ENCODE measurements around the gene TXNRD2. TPM values are rescaled to one million over a fixed set of nuclear protein-coding genes. Genes with fewer than 3 reads are reported as not detected.

TXNRD2 gene
- total and polyA plus RNA-seq, 2 donors (not counting 1 experiment from before 2014, with no cell fraction given), result 24.8 to 36.2 TPM

DNA sequence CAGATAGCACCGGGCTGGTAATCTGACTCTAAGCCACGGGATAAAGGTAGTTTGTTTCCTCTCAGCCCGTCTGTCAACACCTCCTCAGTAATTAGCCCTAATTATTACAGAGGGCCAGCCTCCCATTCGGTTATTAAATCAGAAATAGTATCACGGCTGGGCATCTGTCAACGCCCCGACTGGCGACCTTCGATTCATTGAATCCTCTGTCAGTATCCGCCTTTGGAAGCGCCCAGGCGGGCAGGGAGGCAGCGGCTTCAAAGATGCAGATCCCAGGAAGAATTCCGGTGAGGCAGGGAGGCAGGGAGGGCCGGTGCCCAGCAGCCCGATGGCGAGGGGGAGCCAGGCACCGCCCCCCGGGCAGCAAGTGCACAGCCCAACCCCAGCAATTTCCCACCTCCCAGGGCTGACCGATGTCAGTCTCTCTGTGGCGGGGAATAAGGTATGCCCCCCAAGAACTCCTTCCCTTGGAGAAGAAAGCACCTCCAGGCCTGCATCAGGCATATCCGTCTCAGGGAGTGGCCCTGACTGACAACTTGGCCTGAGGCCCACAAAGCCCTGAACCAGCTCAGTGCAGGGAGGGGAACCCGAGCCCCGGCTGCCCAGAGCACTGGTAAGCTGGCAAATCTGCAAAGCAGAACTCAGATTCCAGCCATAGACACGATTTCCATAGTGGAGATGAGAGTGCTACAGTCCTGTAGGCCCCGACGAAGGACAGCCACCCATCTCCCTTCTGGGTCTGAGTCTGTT, 98.3 kb downstream of the TXNRD2 start:
- no peak for TF ChIP-seq EZH2 (IDR thresholded peaks at IDR 0.05; ENCODE audit: borderline replicate concordance, insufficient read depth, low read depth, low read length, poor library complexity, severe bottlenecking)
- TF ChIP-seq CTCF (IDR thresholded peaks at IDR 0.05), result no peak

DNA sequence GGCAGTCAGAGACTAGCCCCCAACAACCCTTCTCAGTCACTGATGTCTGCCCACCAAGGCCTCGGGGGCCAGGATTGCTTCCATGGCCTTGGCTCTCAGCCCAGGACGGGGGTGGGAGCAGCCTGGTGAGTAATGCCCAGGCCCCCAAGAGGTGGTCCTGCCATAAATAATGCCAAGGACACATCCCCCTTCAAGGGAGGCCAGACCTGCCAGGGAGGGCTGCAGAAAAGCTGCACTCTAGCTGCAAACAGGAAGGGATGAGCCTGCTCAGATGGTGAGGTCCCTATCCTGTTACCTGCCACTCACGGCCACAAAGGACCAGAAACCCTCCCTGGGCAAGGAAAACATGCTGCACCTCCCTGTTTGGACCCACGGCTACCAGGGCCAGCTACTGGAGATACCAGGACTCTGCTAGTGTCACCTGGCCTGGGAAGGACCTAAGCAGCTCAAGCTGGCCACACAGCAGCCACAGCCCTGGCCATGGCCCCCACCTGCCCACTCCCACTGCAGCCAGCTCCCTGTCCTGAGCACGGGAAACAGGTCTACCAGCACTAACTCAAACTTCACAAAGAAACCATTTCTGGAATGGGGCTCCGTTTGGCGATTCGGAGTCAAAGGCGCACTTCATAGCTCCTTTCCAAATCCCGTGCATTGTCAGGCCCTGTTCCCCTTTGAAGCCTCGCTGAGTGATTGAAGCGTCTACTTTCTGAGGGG, 99.1 kb downstream of the TXNRD2 start:
- no peak for ATAC-seq (ENCODE audit: low read depth)
- peaks cover 20% of the 10 kb centered on the region for H3K4me1 Mint-ChIP-seq
- no peak for DNase-seq
- H4K20me1 ChIP-seq (ENCODE audit: control insufficient read depth, insufficient read depth, low read length, poor library complexity, severe bottlenecking), result peaks cover 29% of the 10 kb centered on the region
- POLR2A ChIA-PET, result no interaction called here
- H3K4me1 ChIP-seq (ENCODE audit: control insufficient read depth in 2 of 2, insufficient read depth in 2 of 2, low read length in 2 of 2), result peaks cover 13 to 17% of the 10 kb centered on the region in 2 donors
- H3K79me2 ChIP-seq (ENCODE audit: control insufficient read depth, insufficient read depth, low read length), result peaks cover 17% of the 10 kb centered on the region
- H2AFZ ChIP-seq (ENCODE audit: insufficient read depth, low read depth, low read length, poor library complexity, severe bottlenecking), result no peak overlapping the region
- H3K9me3 ChIP-seq (ENCODE audit: control extremely low read depth in 1 of 3, control insufficient read depth in 2 of 3, insufficient read depth in 1 of 3, low read length in 2 of 3), result peaks cover 0 to 5% (median 0%) of the 10 kb centered on the region in 3 donors
- H3K4me2 ChIP-seq (replicated peaks; ENCODE audit: low read depth, low read length, poor library complexity, severe bottlenecking), result no peak overlapping the region
- no peak overlapping the region for H3K9ac ChIP-seq (ENCODE audit: low read length)
- no peak for TF ChIP-seq EZH2 (IDR thresholded peaks at IDR 0.05; ENCODE audit: borderline replicate concordance, insufficient read depth, low read depth, low read length, poor library complexity, severe bottlenecking)
- TF ChIP-seq CTCF (IDR thresholded peaks at IDR 0.05), result no peak
- WGBS (ENCODE audit: insufficient coverage), result 95% methylated on average over 12 of the region's 12 CpGs
- CTCF ChIA-PET, result no interaction called here
- H3K27ac Mint-ChIP-seq, result no peak overlapping the region
- no peaks in the 10 kb centered on the region for H3K27me3 Mint-ChIP-seq
- H3K4me3 ChIP-seq (ENCODE audit: control extremely low read depth in 1 of 5, extremely low read depth in 1 of 5, insufficient read depth in 1 of 5, low read depth in 2 of 5, low read length in 4 of 5), result no peak overlapping the region
- no peaks in the 10 kb centered on the region for H3K36me3 ChIP-seq (replicated peaks in 1 of 2; ENCODE audit: control extremely low read depth in 1 of 2, control insufficient read depth in 1 of 2, extremely low read depth in 1 of 2, insufficient read depth in 2 of 2, low read length in 1 of 2)
- no peaks in the 10 kb centered on the region for H3K9me3 Mint-ChIP-seq (ENCODE audit: insufficient read depth)
- H3K27me3 ChIP-seq (replicated peaks in 1 of 4; ENCODE audit: control extremely low read depth in 1 of 4, control insufficient read depth in 3 of 4, insufficient read depth in 4 of 4, low read length in 3 of 4), result no peaks in the 10 kb centered on the region
- H3K4me3 Mint-ChIP-seq, result no peak overlapping the region
- intact Hi-C loops (cut with micrococcal nuclease), result no loop called here
- no peak overlapping the region for H3K27ac ChIP-seq (ENCODE audit: low read length in 2 of 2)

More for the DNA sequence above, 98.3 kb downstream of the TXNRD2 start:
- H3K4me3 ChIP-seq (ENCODE audit: control extremely low read depth in 1 of 5, extremely low read depth in 1 of 5, insufficient read depth in 1 of 5, low read depth in 2 of 5, low read length in 4 of 5), result no peak overlapping the region
- ATAC-seq (ENCODE audit: low read depth) (no peak), DNase-seq (no peak)
- Mint-ChIP-seq H3K4me1 (peaks cover 20% of the 10 kb centered on the region), H3K27me3 (no peaks in the 10 kb centered on the region), H3K27ac (no peak overlapping the region), H3K4me3 (no peak overlapping the region), H3K9me3 (ENCODE audit: insufficient read depth) (no peaks in the 10 kb centered on the region)
- H3K9ac ChIP-seq (ENCODE audit: low read length), result no peak overlapping the region
- WGBS (ENCODE audit: insufficient coverage), result 97% methylated on average over 21 of the region's 27 CpGs
- CTCF ChIA-PET, result no interaction called here
- no peak overlapping the region for H3K27ac ChIP-seq (ENCODE audit: low read length in 2 of 2)
- H3K4me1 ChIP-seq (ENCODE audit: control insufficient read depth in 2 of 2, insufficient read depth in 2 of 2, low read length in 2 of 2), result peaks cover 13 to 17% of the 10 kb centered on the region in 2 donors
- peaks cover 30% of the 10 kb centered on the region for H4K20me1 ChIP-seq (ENCODE audit: control insufficient read depth, insufficient read depth, low read length, poor library complexity, severe bottlenecking)
- no peaks in the 10 kb centered on the region for H3K36me3 ChIP-seq (replicated peaks in 1 of 2; ENCODE audit: control extremely low read depth in 1 of 2, control insufficient read depth in 1 of 2, extremely low read depth in 1 of 2, insufficient read depth in 2 of 2, low read length in 1 of 2)
- intact Hi-C loops (cut with micrococcal nuclease), result no loop called here
- H2AFZ ChIP-seq (ENCODE audit: insufficient read depth, low read depth, low read length, poor library complexity, severe bottlenecking), result no peak overlapping the region
- POLR2A ChIA-PET, result no interaction called here
- H3K9me3 ChIP-seq (ENCODE audit: control extremely low read depth in 1 of 3, control insufficient read depth in 2 of 3, insufficient read depth in 1 of 3, low read length in 2 of 3), result peaks cover 0 to 5% (median 0%) of the 10 kb centered on the region in 3 donors
- H3K79me2 ChIP-seq (ENCODE audit: control insufficient read depth, insufficient read depth, low read length), result peaks cover 17% of the 10 kb centered on the region
- no peaks in the 10 kb centered on the region for H3K27me3 ChIP-seq (replicated peaks in 1 of 4; ENCODE audit: control extremely low read depth in 1 of 4, control insufficient read depth in 3 of 4, insufficient read depth in 4 of 4, low read length in 3 of 4)
- H3K4me2 ChIP-seq (replicated peaks; ENCODE audit: low read depth, low read length, poor library complexity, severe bottlenecking), result no peak overlapping the region
